H1 (cell line): ENCODE results near the gene CASK.

Experiments used
- CHD2 ChIP-seq: IDR thresholded peaks from 2 replicates; pipeline ENCODE4 v1.6.1; 2012; ENCODE audit warnings: low read length, improper control_type of control experiment
- JUN ChIP-seq: IDR thresholded peaks from 2 replicates; pipeline ENCODE4 v1.6.1; 2011; ENCODE audit warnings: low read depth, mild to moderate bottlenecking, improper control_type of control experiment, low read length
- TF ChIP-seq, protein P1 (sequence below), 3 experiments: IDR thresholded peaks; 1 replicate in 2 of 3; 2 replicates in 1 of 3; pipeline versions ENCODE4 v1.5.1 to v1.6.1; 2011; ENCODE audit warnings: low read length in 3 of 3, mild to moderate bottlenecking in 3 of 3, inconsistent platforms in 2 of 3, low read depth in 1 of 3, moderate library complexity in 1 of 3; ENCODE audit not compliant: insufficient read depth in 1 of 3; ENCODE audit errors: control extremely low read depth in 1 of 3

DNA sequence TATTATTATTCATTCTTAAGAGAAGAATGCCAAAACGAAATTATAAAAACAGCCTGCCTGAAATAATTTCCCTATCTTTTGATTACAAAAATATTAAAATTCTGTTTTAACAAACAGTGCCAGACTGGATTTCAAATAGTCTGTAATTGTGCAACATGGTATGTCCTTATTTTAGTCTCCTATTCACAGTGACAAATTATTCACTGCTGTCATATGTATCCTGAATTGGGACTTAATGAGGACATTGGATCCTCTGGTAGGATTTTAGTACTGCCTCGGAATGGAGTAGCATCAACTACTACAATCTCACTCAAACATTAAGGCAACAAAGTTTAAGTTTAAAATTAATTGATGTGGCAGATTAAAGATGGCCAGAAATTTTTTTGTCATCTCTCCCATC, 97.6 kb downstream of the CASK start:
- no peak for TF ChIP-seq CHD2
- TF ChIP-seq JUN: no peak
- TF ChIP-seq, protein P1, sequence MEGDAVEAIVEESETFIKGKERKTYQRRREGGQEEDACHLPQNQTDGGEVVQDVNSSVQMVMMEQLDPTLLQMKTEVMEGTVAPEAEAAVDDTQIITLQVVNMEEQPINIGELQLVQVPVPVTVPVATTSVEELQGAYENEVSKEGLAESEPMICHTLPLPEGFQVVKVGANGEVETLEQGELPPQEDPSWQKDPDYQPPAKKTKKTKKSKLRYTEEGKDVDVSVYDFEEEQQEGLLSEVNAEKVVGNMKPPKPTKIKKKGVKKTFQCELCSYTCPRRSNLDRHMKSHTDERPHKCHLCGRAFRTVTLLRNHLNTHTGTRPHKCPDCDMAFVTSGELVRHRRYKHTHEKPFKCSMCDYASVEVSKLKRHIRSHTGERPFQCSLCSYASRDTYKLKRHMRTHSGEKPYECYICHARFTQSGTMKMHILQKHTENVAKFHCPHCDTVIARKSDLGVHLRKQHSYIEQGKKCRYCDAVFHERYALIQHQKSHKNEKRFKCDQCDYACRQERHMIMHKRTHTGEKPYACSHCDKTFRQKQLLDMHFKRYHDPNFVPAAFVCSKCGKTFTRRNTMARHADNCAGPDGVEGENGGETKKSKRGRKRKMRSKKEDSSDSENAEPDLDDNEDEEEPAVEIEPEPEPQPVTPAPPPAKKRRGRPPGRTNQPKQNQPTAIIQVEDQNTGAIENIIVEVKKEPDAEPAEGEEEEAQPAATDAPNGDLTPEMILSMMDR (IDR thresholded peaks at IDR 0.05; ENCODE audit: control extremely low read depth in 1 of 3, insufficient read depth in 1 of 3, low read depth in 1 of 3, low read length in 3 of 3): no peak
